Mesenchymal stem cell (in vitro differentiated cells and primary cell): ENCODE data around the gene BCHE.

Experiments
- DNase-seq: peaks from one replicate; pipeline ENCODE4 v3.0.0-alpha.2; 2013
- H2AFZ ChIP-seq: one replicate; pipeline ENCODE4 v1.6.1; 2013; ENCODE audit warnings: low read depth, mild to moderate bottlenecking, control low read depth, inconsistent platforms, low read length, moderate library complexity
- H2AK5ac ChIP-seq: 2 replicates; pipeline ENCODE4 v1.6.1; 2013; ENCODE audit warnings: low read length, moderate library complexity, mild to moderate bottlenecking, inconsistent platforms; ENCODE audit not compliant: severe bottlenecking
- H2BK120ac ChIP-seq: one replicate; pipeline ENCODE4 v1.6.1; 2013; ENCODE audit warnings: low read depth, mild to moderate bottlenecking, inconsistent platforms, low read length, moderate library complexity
- H2BK12ac ChIP-seq, 2 experiments: one replicate each; pipeline ENCODE4 v1.6.1; 2013; ENCODE audit warnings: inconsistent platforms in 2 of 2, low read length in 2 of 2, mild to moderate bottlenecking in 2 of 2, moderate library complexity in 2 of 2, control low read depth in 1 of 2
- H2BK15ac ChIP-seq: one replicate; pipeline ENCODE4 v1.6.1; 2013; ENCODE audit warnings: mild to moderate bottlenecking, low read depth, inconsistent platforms; ENCODE audit not compliant: poor library complexity, severe bottlenecking
- H2BK5ac ChIP-seq: 2 replicates; pipeline ENCODE4 v1.6.1; 2013; ENCODE audit warnings: low read depth, mild to moderate bottlenecking, low read length, control low read depth, inconsistent platforms; ENCODE audit not compliant: poor library complexity, severe bottlenecking
- H3K14ac ChIP-seq, 2 experiments: one replicate each; pipeline ENCODE4 v1.6.1; 2013; ENCODE audit warnings: inconsistent platforms in 2 of 2, low read length in 2 of 2, control low read depth in 1 of 2, mild to moderate bottlenecking in 1 of 2, moderate library complexity in 1 of 2
- H3K18ac ChIP-seq, 2 experiments: one replicate each; pipeline ENCODE4 v1.6.1; 2013; ENCODE audit warnings: inconsistent platforms in 2 of 2, low read length in 2 of 2, control low read depth in 1 of 2, low read depth in 1 of 2, mild to moderate bottlenecking in 1 of 2
- H3K23ac ChIP-seq, 2 experiments: one replicate each; pipeline ENCODE4 v1.6.1; 2013; ENCODE audit warnings: inconsistent platforms in 2 of 2, low read length in 2 of 2, mild to moderate bottlenecking in 2 of 2, moderate library complexity in 2 of 2, control low read depth in 1 of 2
- H3K27ac ChIP-seq: 2 replicates; pipeline ENCODE4 v1.5.1; 2013; ENCODE audit warnings: mild to moderate bottlenecking, moderate library complexity, low read length, control low read depth, inconsistent platforms; ENCODE audit not compliant: poor library complexity, severe bottlenecking
- H3K27me3 ChIP-seq, 2 experiments: 2 replicates each; pipeline versions ENCODE4 v1.6.1 to v1.7.0; 2013; ENCODE audit warnings: low read length in 2 of 2, mild to moderate bottlenecking in 2 of 2, moderate library complexity in 2 of 2, control low read depth in 1 of 2, inconsistent platforms in 1 of 2; ENCODE audit not compliant: control insufficient read depth in 1 of 2, insufficient read depth in 1 of 2
- H3K36me3 ChIP-seq, 2 experiments: 2 replicates each; pipeline versions ENCODE4 v1.6.1 to v1.7.0; 2013; ENCODE audit warnings: low read length in 2 of 2, control low read depth in 1 of 2, inconsistent platforms in 1 of 2, low read depth in 1 of 2, mild to moderate bottlenecking in 1 of 2; ENCODE audit not compliant: insufficient read depth in 2 of 2, control insufficient read depth in 1 of 2
- H3K4ac ChIP-seq, 2 experiments: one replicate each; pipeline ENCODE4 v1.6.1; 2013; ENCODE audit warnings: inconsistent platforms in 2 of 2, low read length in 2 of 2, mild to moderate bottlenecking in 2 of 2, moderate library complexity in 2 of 2, control low read depth in 1 of 2, low read depth in 1 of 2
- H3K4me1 ChIP-seq: 2 replicates; pipeline ENCODE4 v1.6.1; 2013; ENCODE audit warnings: low read depth, low read length, control low read depth; ENCODE audit not compliant: control insufficient read depth, insufficient read depth
- H3K4me2 ChIP-seq: 2 replicates; pipeline ENCODE4 v1.6.1; 2013; ENCODE audit warnings: low read length, mild to moderate bottlenecking, inconsistent platforms; ENCODE audit not compliant: poor library complexity, severe bottlenecking
- H3K4me3 ChIP-seq, 2 experiments: 2 replicates each; pipeline versions ENCODE4 v1.5.1 to v1.7.0; 2013; ENCODE audit warnings: low read length in 2 of 2, mild to moderate bottlenecking in 2 of 2, control low read depth in 1 of 2, low read depth in 1 of 2; ENCODE audit not compliant: insufficient read depth in 1 of 2
- H3K79me1 ChIP-seq: replicated peaks from 2 replicates; pipeline ENCODE4 v1.6.1; 2013; ENCODE audit warnings: mild to moderate bottlenecking, control low read depth, low read length, inconsistent platforms; ENCODE audit not compliant: poor library complexity, severe bottlenecking
- H3K9ac ChIP-seq: 2 replicates; pipeline ENCODE4 v1.7.0; 2013; ENCODE audit warnings: mild to moderate bottlenecking, low read length, moderate library complexity
- H3K9me3 ChIP-seq: 2 replicates; pipeline ENCODE4 v1.7.0; 2013; ENCODE audit warnings: mild to moderate bottlenecking, low read length; ENCODE audit not compliant: control insufficient read depth
- H4K8ac ChIP-seq: one replicate; pipeline ENCODE4 v1.6.1; 2013; ENCODE audit warnings: inconsistent platforms, mild to moderate bottlenecking, low read length, moderate library complexity
- H4K91ac ChIP-seq: one replicate; pipeline ENCODE4 v1.6.1; 2013; ENCODE audit warnings: mild to moderate bottlenecking, low read length, inconsistent platforms
- WGBS: methylation state at CpG from one replicate; pipeline ENCODE4 v1.1.7; 2013; ENCODE audit warnings: mixed read lengths; 5-methylcytosine and 5-hydroxymethylcytosine counted together

The BCHE gene

DNA sequence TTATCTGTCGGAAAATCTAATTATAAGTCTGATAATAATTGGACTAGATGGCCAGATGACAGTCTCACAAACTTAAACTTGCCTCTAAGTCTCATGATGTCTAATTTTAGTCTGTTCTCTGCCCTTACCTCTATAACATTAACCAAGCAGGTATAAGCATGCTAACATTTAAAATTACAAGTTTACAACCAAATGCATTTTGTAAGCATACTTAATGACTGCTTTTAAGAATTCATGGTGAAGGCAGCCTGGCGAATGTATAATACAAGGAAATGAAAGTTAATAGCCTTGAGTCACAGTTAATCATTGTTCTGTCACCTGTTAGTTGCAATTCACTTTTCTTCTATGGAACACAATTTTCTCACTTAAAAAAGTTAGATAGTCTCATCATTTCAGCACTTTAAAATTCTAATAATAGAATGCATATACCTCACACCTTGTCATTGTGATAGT is 16.5 kb downstream of the BCHE start:
- Histone ChIP-seq H4K8ac (no peak overlapping the region), H2AFZ (no peak overlapping the region), H3K4me1 (no peaks in the 10 kb centered on the region), H3K4me3 (no peak overlapping the region), H3K9ac (no peak overlapping the region), H3K23ac (no peak overlapping the region), H3K4ac (no peak overlapping the region), H4K91ac (no peak overlapping the region), H3K79me1 (peaks cover 1% of the 10 kb centered on the region), H2BK12ac (no peak overlapping the region), H2BK5ac (no peak overlapping the region), H3K18ac (no peak overlapping the region), H3K36me3 (no peaks in the 10 kb centered on the region), H2BK15ac (no peak overlapping the region), H2BK120ac (no peak overlapping the region), H3K27me3 (no peaks in the 10 kb centered on the region), H3K27ac (no peak overlapping the region), H3K9me3 (no peaks in the 10 kb centered on the region), H2AK5ac (no peak overlapping the region), H3K14ac (no peak overlapping the region), H3K4me2 (no peak overlapping the region)
- WGBS, result no CpG with 5 or more reads among the region's 2 CpGs
- DNase-seq, result no peak

- no peaks in the 10 kb centered on the region for H3K36me3 ChIP-seq
- no peak overlapping the region for H2BK120ac ChIP-seq
- no peak overlapping the region for H3K4me2 ChIP-seq
- no peak overlapping the region for H3K27ac ChIP-seq
- H3K27me3 ChIP-seq, result no peaks in the 10 kb centered on the region
- H3K9me3 ChIP-seq, result no peaks in the 10 kb centered on the region
- H3K18ac ChIP-seq, result no peak overlapping the region
- H2AFZ ChIP-seq, result no peak overlapping the region
- no peak overlapping the region for H3K4ac ChIP-seq
- H3K23ac ChIP-seq, result no peak overlapping the region
- H4K8ac ChIP-seq, result no peak overlapping the region
- DNase-seq, result no peak
- no peak overlapping the region for H2BK15ac ChIP-seq
- no peak overlapping the region for H3K4me3 ChIP-seq
- H2BK12ac ChIP-seq, result no peak overlapping the region
- H3K4me1 ChIP-seq, result no peaks in the 10 kb centered on the region
- WGBS, result 98% methylated on average over 3 of the region's 3 CpGs
- no peak overlapping the region for H3K14ac ChIP-seq
- H2BK5ac ChIP-seq, result no peak overlapping the region
- H4K91ac ChIP-seq, result no peak overlapping the region
- H3K79me1 ChIP-seq, result no peaks in the 10 kb centered on the region
- no peak overlapping the region for H2AK5ac ChIP-seq
- no peak overlapping the region for H3K9ac ChIP-seq
These were observed 20.0 kb downstream of the BCHE start for GRCh38 chr3:165817160-165817709.

DNA sequence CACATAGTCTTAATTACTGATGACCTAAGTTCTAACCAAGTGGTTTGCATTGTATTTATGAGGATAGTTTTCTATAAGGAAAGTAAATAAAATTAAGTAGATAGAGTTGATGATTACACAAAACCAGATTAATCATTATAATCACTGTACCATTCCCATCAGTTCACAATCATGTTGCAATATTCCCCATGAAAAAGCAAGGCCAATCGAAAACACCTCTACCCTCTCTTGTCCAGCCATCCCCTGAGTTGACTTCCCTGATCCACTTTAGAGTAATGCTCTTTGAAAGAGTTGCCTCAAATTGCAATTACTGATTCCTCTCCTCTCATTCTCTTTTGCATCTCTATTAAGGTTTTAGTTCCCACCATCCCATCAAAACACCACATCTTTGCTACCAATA is 21.0 kb downstream of the BCHE start:
- Histone ChIP-seq H3K9me3 (no peaks in the 10 kb centered on the region), H3K27me3 (no peaks in the 10 kb centered on the region), H4K8ac (no peak overlapping the region), H3K9ac (no peak overlapping the region), H3K4me3 (no peak overlapping the region), H3K27ac (no peak overlapping the region), H3K18ac (no peak overlapping the region), H2BK15ac (no peak overlapping the region), H2AFZ (no peak overlapping the region), H3K23ac (no peak overlapping the region), H3K4me1 (no peaks in the 10 kb centered on the region), H3K4me2 (no peak overlapping the region), H2BK5ac (no peak overlapping the region), H2BK120ac (no peak overlapping the region), H3K79me1 (no peaks in the 10 kb centered on the region), H3K36me3 (no peaks in the 10 kb centered on the region), H3K14ac (no peak overlapping the region), H2AK5ac (no peak overlapping the region), H4K91ac (no peak overlapping the region), H3K4ac (no peak overlapping the region), H2BK12ac (no peak overlapping the region)
- WGBS, result 94% methylated on average over 1 of the region's 1 CpG
- DNase-seq, result no peak

GRCh38 chr3:165815682-165816081 is 21.5 kb downstream of the BCHE start:
- Histone ChIP-seq H3K23ac (no peak overlapping the region), H2BK15ac (no peak overlapping the region), H3K18ac (no peak overlapping the region), H3K9me3 (no peaks in the 10 kb centered on the region), H3K27me3 (no peaks in the 10 kb centered on the region), H4K8ac (no peak overlapping the region), H3K79me1 (no peaks in the 10 kb centered on the region), H3K4ac (no peak overlapping the region), H4K91ac (no peak overlapping the region), H3K36me3 (no peaks in the 10 kb centered on the region), H3K9ac (no peak overlapping the region), H3K4me3 (no peak overlapping the region), H2AFZ (no peak overlapping the region), H2BK5ac (no peak overlapping the region), H2AK5ac (no peak overlapping the region), H3K4me1 (no peaks in the 10 kb centered on the region), H3K14ac (no peak overlapping the region), H2BK12ac (no peak overlapping the region), H2BK120ac (no peak overlapping the region), H3K4me2 (no peak overlapping the region), H3K27ac (no peak overlapping the region)
- no peak for DNase-seq
- WGBS, result no CpG with 5 or more reads among the region's 2 CpGs
